Measurements from ENCODE around the gene CSF2RB.

CSF2RB gene

GRCh38 chr22:36922105-36922608, 8.7 kb downstream of the CSF2RB start:
- Histone ChIP-seq H3K27me3 (ENCODE audit: control insufficient read depth, insufficient read depth, low read length) (no peaks in the 10 kb centered on the region), H3K4me2 (ENCODE audit: low read length) (no peak overlapping the region), H3K9ac (no peak overlapping the region), H3K36me3 (ENCODE audit: control insufficient read depth, insufficient read depth, low read length) (no peaks in the 10 kb centered on the region), H3K79me2 (no peaks in the 10 kb centered on the region), H3K27ac (no peak overlapping the region), H3K4me1 (no peaks in the 10 kb centered on the region), H3K9me3 (ENCODE audit: control insufficient read depth, low read length) (no peaks in the 10 kb centered on the region), H3K4me3 (ENCODE audit: low read depth, low read length) (no peak overlapping the region), H2AFZ (no peak overlapping the region)
- no peak for TF ChIP-seq CTCF (IDR thresholded peaks at IDR 0.05)

DNA sequence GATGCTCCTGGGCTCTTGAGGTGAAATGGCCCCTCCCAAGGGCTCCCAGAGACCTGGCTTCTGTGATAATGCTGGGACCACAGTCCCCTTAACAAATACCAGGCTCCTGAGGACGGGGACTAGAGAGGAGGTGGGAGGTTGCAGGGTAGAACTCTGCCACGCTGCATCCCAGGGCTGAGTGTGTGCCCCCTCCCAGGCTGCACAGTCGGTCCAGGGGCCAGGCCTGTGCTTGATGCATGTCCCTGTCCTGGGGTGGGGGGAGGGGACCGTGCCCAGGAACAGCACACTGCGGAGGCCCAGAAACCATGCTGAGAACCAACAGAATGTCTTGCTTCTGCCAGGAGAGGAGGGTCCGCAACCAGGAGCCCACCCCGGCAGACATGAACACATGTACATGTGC, 9.3 kb downstream of the CSF2RB start:
- no peaks in the 10 kb centered on the region for H3K9me3 ChIP-seq (ENCODE audit: control insufficient read depth, low read length)
- no peak overlapping the region for H3K4me3 ChIP-seq (ENCODE audit: low read depth, low read length)
- H3K36me3 ChIP-seq (ENCODE audit: control insufficient read depth, insufficient read depth, low read length): no peaks in the 10 kb centered on the region
- no peak overlapping the region for H3K4me2 ChIP-seq (ENCODE audit: low read length)
- no peak overlapping the region for H3K27ac ChIP-seq
- TF ChIP-seq CTCF (IDR thresholded peaks at IDR 0.05): no peak
- no peaks in the 10 kb centered on the region for H3K27me3 ChIP-seq (ENCODE audit: control insufficient read depth, insufficient read depth, low read length)
- H3K9ac ChIP-seq: no peak overlapping the region
- H3K79me2 ChIP-seq: no peaks in the 10 kb centered on the region
- no peak overlapping the region for H2AFZ ChIP-seq
- H3K4me1 ChIP-seq: no peaks in the 10 kb centered on the region

DNA sequence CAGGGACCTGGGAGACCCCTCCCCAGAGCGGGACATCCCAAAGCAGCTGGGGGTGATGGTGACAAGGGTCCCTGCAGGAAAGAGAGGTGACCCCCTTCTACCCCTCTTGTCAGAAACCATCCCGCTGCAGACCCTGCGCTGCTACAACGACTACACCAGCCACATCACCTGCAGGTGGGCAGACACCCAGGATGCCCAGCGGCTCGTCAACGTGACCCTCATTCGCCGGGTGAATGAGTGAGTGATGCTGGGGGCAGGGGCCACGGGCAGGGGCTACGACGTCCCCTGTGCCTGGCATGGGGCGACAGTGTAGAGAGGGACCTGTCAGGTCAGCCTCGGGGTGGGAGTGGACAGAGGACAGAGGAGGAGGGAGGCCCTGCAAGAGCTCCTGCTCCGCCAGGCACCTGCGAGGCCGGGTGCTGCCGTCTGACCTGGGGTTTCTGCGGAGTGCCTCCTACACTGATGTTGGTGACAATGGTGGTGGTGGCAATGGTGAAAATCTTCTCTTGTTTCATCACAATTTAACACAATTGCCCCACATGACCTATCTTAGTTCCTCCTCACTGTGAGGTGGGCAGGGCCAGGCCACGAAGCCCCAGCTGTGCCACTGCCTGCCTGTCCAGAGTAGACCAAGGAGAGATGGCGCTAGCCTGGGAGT, 9.8 kb downstream of the CSF2RB start:
- H3K27ac ChIP-seq: no peak overlapping the region
- H3K79me2 ChIP-seq: no peaks in the 10 kb centered on the region
- TF ChIP-seq CTCF (IDR thresholded peaks at IDR 0.05): no peak
- H2AFZ ChIP-seq: no peak overlapping the region
- no peak overlapping the region for H3K4me2 ChIP-seq (ENCODE audit: low read length)
- H3K9me3 ChIP-seq (ENCODE audit: control insufficient read depth, low read length): no peaks in the 10 kb centered on the region
- no peaks in the 10 kb centered on the region for H3K27me3 ChIP-seq (ENCODE audit: control insufficient read depth, insufficient read depth, low read length)
- no peak overlapping the region for H3K4me3 ChIP-seq (ENCODE audit: low read depth, low read length)
- H3K4me1 ChIP-seq: no peaks in the 10 kb centered on the region
- H3K9ac ChIP-seq: no peak overlapping the region
- no peaks in the 10 kb centered on the region for H3K36me3 ChIP-seq (ENCODE audit: control insufficient read depth, insufficient read depth, low read length)

GRCh38 chr22:36924151-36924698, 10.8 kb downstream of the CSF2RB start:
- Histone ChIP-seq H3K9me3 (ENCODE audit: control insufficient read depth, low read length) (no peaks in the 10 kb centered on the region), H3K27me3 (ENCODE audit: control insufficient read depth, insufficient read depth, low read length) (no peaks in the 10 kb centered on the region), H3K4me3 (ENCODE audit: low read depth, low read length) (no peak overlapping the region), H3K36me3 (ENCODE audit: control insufficient read depth, insufficient read depth, low read length) (no peaks in the 10 kb centered on the region), H3K4me1 (no peaks in the 10 kb centered on the region), H3K27ac (no peak overlapping the region), H3K9ac (no peak overlapping the region), H2AFZ (no peak overlapping the region), H3K4me2 (ENCODE audit: low read length) (no peak overlapping the region), H3K79me2 (no peaks in the 10 kb centered on the region)
- no peak for TF ChIP-seq CTCF (IDR thresholded peaks at IDR 0.05)
